ENCODE data around the gene SPOCK2. TPM values are rescaled to one million over a fixed set of nuclear protein-coding genes. Genes with fewer than 3 reads are reported as not detected.

Gene SPOCK2
- polyA plus RNA-seq, 1 of the 3 experiments (the other 2 are of a cell fraction) = 0.18 TPM

GRCh38 chr10:72068901-72069446 is 19.4 kb downstream of the SPOCK2 start (continued):
- TF ChIP-seq CHD2 (IDR thresholded peaks at IDR 0.05; ENCODE audit: low read length, partially characterized antibody) = peak; percentile 22
- TF ChIP-seq EP300 (IDR thresholded peaks at IDR 0.05; ENCODE audit: borderline replicate concordance in 1 of 2, low read depth in 1 of 2, low read length in 1 of 2) = peak in 1 of 2 experiments; percentile 42; a peak in 1 of 4 replicates
- no peak for TF ChIP-seq TEAD4 (IDR thresholded peaks at IDR 0.05; ENCODE audit: borderline replicate concordance, insufficient read depth)

- ChIA-PET POLR2A (interaction anchor here (1.1 kb wide), 1 partner anchor 20 kb away, joined by 3 read pairs; the partner anchor contains the start of gene SPOCK2), CTCF (interaction anchor here (0.6 to 8.4 kb wide), 10 partner anchors 8 to 272 kb away, joined by 3 to 55 read pairs (median 3); partner anchors contain the start of genes ANAPC16 and ASCC1)
- 87% methylated on average over 9 of the region's 11 CpGs for WGBS (ENCODE audit: low lambda C conversion rate)
Observed at GRCh38 chr10:72068126-72068765, 20.1 kb downstream of the SPOCK2 start.

More at GRCh38 chr10:72068126-72068765, 20.1 kb downstream of the SPOCK2 start:
- no peak for DNase-seq
- no peaks in the 10 kb centered on the region for H3K9me3 ChIP-seq
- H3F3A ChIP-seq (replicated peaks; ENCODE audit: insufficient read depth) = no peaks in the 10 kb centered on the region
- no peaks in the 10 kb centered on the region for H3K36me3 ChIP-seq (replicated peaks in 1 of 2; ENCODE audit: control insufficient read depth in 1 of 2, insufficient read depth in 2 of 2, low read length in 1 of 2)
- no peaks in the 10 kb centered on the region for H3K9me2 ChIP-seq
- H3K4me1 ChIP-seq (ENCODE audit: control insufficient read depth in 1 of 2, insufficient read depth in 2 of 2, low read depth in 1 of 2, low read length in 1 of 2) = peaks cover 0 to 36% of the 10 kb centered on the region in 2 experiments; a peak in 1 of 4 replicates
- no peak overlapping the region for H3K4me2 ChIP-seq
- H3K9ac ChIP-seq = no peak overlapping the region
- peak overlapping the region in 1 of 2 experiments; percentile 75; a peak in 2 of 4 replicates for H3K27ac ChIP-seq (ENCODE audit: low read depth in 2 of 2, low read length in 1 of 2)
- no peak overlapping the region for H2AFZ ChIP-seq (ENCODE audit: low read depth)
- H4K20me1 ChIP-seq (ENCODE audit: insufficient read depth) = no peaks in the 10 kb centered on the region
- no peaks in the 10 kb centered on the region for H3K27me3 ChIP-seq (ENCODE audit: insufficient read depth)
- no peak overlapping the region for H3K4me3 ChIP-seq (ENCODE audit: low read depth in 2 of 2, low read length in 1 of 2)
- H3K79me2 ChIP-seq (ENCODE audit: insufficient read depth) = no peaks in the 10 kb centered on the region
- TF ChIP-seq YY1 (IDR thresholded peaks at IDR 0.05; ENCODE audit: low read depth) (no peak), FOXJ3 (CRISPR knock-in tag; IDR thresholded peaks at IDR 0.05) (no peak), REST (IDR thresholded peaks at IDR 0.05; ENCODE audit: low read depth, low read length) (no peak), MEF2A (IDR thresholded peaks at IDR 0.05; ENCODE audit: borderline replicate concordance, low read depth) (no peak), CTCF (IDR thresholded peaks at IDR 0.05) (no peak), RFX5 (IDR thresholded peaks at IDR 0.05; ENCODE audit: low read length) (no peak), TAF1 (IDR thresholded peaks at IDR 0.05; ENCODE audit: borderline replicate concordance, low read depth, low read length) (no peak), GABPA (IDR thresholded peaks at IDR 0.05; ENCODE audit: low read depth) (no peak), USF2 (IDR thresholded peaks at IDR 0.05; ENCODE audit: borderline replicate concordance, low read depth, low read length) (no peak), TCF12 (IDR thresholded peaks at IDR 0.05) (no peak), RXRA (IDR thresholded peaks at IDR 0.05; ENCODE audit: borderline replicate concordance, low read depth) (no peak), MXI1 (IDR thresholded peaks at IDR 0.05; ENCODE audit: low read depth, low read length) (no peak), ZBTB33 (IDR thresholded peaks at IDR 0.05; ENCODE audit: borderline replicate concordance, low read depth) (no peak)
